C4-2B (cell line): ENCODE measurements around the gene U2SURP.

ENCODE experiments used
- CTCF ChIP-seq: fragments of 450-650 bp; conservative IDR thresholded peaks from 2 replicates; pipeline ENCODE4 v1.5.1; 2017; ENCODE audit warnings: mild to moderate bottlenecking
- ZFX ChIP-seq: fragments of 450-650 bp; IDR thresholded peaks from 2 replicates; pipeline ENCODE4 v1.6.1; 2017

- TF ChIP-seq CTCF (no peak), ZFX (no peak)
Measured at GRCh38 chr3:143066033-143066432, 64.7 kb downstream of the U2SURP start.
